HCT116 (cell line): Measurements from ENCODE around the gene KYNU. TPM values are rescaled to one million over a fixed set of nuclear protein-coding genes. Genes with fewer than 3 reads are reported as not detected.

Source experiments
- ATAC-seq: fragments of 200-7000 bp; cut with Tn5 transposase; 2 replicates; pipeline ENCODE4 v1.9.1; 2020; ENCODE audit warnings: mild to moderate bottlenecking, moderate library complexity
- BruUV-seq: library from RNA; stranded (reverse); fragments of 400-500 nt; replicated peaks from 2 replicates; lab custom pipeline; 2021; lab: Mats Ljungman, UMichigan
- CTCF ChIA-PET: fragments of 300-600 bp; sonication (Branson Sonifier 250); formaldehyde crosslinking; loops from one replicate; lab custom pipeline; 2021; ENCODE audit warnings: antibody characterized with exemption; lab: Charles Lee
- POLR2A ChIA-PET: fragments of 300-600, 350-600 bp; sonication (Branson Sonifier 250); formaldehyde crosslinking; loops from one replicate; lab custom pipeline; 2021; ENCODE audit warnings: antibody characterized with exemption; lab: Charles Lee
- RAD21 ChIA-PET, 2 experiments: fragments of 300-600 bp; sonication (Branson Sonifier 250); formaldehyde crosslinking; loops; one replicate each; lab custom pipeline; 2023; ENCODE audit warnings: low total read pairs in 2 of 2; ENCODE audit not compliant: uncharacterized antibody in 2 of 2, unreplicated experiment in 2 of 2, low non-redundant PET in 1 of 2; lab: Charles Lee
- DNase-seq: peaks from one replicate; pipeline ENCODE4 v3.0.0-alpha.2; 2010; ENCODE audit warnings: low read depth, low spot score
- H2AFZ ChIP-seq: fragments of 200-600 bp; shearing (Covaris generic), sonication (generic); 2 replicates; pipeline ENCODE4 v1.6.1; 2017; ENCODE audit warnings: low read depth, mixed run types, mixed read lengths, antibody characterized with exemption, low read length; ENCODE audit not compliant: poor library complexity, severe bottlenecking
- H3K27ac ChIP-seq: 2 replicates; pipeline ENCODE4 v1.5.1; 2012; ENCODE audit warnings: low read depth, low read length
- H3K27me3 ChIP-seq: fragments of 200-600 bp; sonication (generic); 2 replicates; pipeline ENCODE4 v1.6.1; 2016; ENCODE audit warnings: mixed run types, low read length, mixed read lengths; ENCODE audit not compliant: insufficient read depth
- H3K36me3 ChIP-seq, 2 experiments: fragments of 200-500 bp in 1 of 2; fragments of 200-600 bp in 1 of 2; sonication (Bioruptor generic) in 1 of 2; sonication (generic) in 1 of 2; 2 replicates each; pipeline versions ENCODE4 v1.5.1 to v1.6.1; 2014 to 2016; ENCODE audit warnings: low read length in 2 of 2, inconsistent platforms in 1 of 2, mixed read lengths in 1 of 2, mixed run types in 1 of 2; ENCODE audit not compliant: insufficient read depth in 2 of 2, control insufficient read depth in 1 of 2
- H3K4me1 ChIP-seq, 2 experiments: fragments of 200-600 bp in 1 of 2; sonication (generic) in 1 of 2; 2 replicates each; pipeline versions ENCODE4 v1.5.1 to v1.6.1; 2012 to 2017; ENCODE audit warnings: low read length in 2 of 2, inconsistent platforms in 1 of 2, mild to moderate bottlenecking in 1 of 2, mixed read lengths in 1 of 2, mixed run types in 1 of 2, moderate library complexity in 1 of 2; ENCODE audit not compliant: insufficient read depth in 2 of 2, control insufficient read depth in 1 of 2
- H3K4me2 ChIP-seq: fragments of 200-600 bp; sonication (generic); 2 replicates; pipeline ENCODE4 v1.6.1; 2017; ENCODE audit warnings: mixed run types, low read length, mixed read lengths
- H3K4me3 ChIP-seq, 2 experiments: fragments of 200-600 bp in 1 of 2; sonication (generic) in 1 of 2; replicated peaks in 1 of 2; 2 replicates each; pipeline ENCODE4 v1.5.1; 2011 to 2016; ENCODE audit warnings: low read length in 2 of 2, control low read depth in 1 of 2, low read depth in 1 of 2, mild to moderate bottlenecking in 1 of 2, mixed read lengths in 1 of 2, mixed run types in 1 of 2
- H3K79me2 ChIP-seq: fragments of 200-600 bp; sonication (generic); 2 replicates; pipeline ENCODE4 v1.6.1; 2017; ENCODE audit warnings: mild to moderate bottlenecking, mixed run types, low read length, moderate library complexity, mixed read lengths; ENCODE audit not compliant: insufficient read depth
- H3K9ac ChIP-seq: fragments of 200-600 bp; sonication (generic); 2 replicates; pipeline ENCODE4 v1.6.1; 2016; ENCODE audit warnings: low read length, mixed read lengths
- H3K9me2 ChIP-seq: fragments of 200-600 bp; sonication (generic), shearing (Covaris generic); 2 replicates; pipeline ENCODE4 v1.6.1; 2017; ENCODE audit warnings: mixed run types, mild to moderate bottlenecking, moderate library complexity; ENCODE audit not compliant: insufficient read depth
- H3K9me3 ChIP-seq, 2 experiments: fragments of 200-500 bp in 1 of 2; fragments of 200-600 bp in 1 of 2; sonication (Bioruptor generic) in 1 of 2; sonication (generic) in 1 of 2; 2 replicates each; pipeline ENCODE4 v1.6.1; 2014 to 2017; ENCODE audit warnings: low read length in 2 of 2, mixed read lengths in 2 of 2, inconsistent platforms in 1 of 2, low read depth in 1 of 2, mild to moderate bottlenecking in 1 of 2, mixed run types in 1 of 2, moderate library complexity in 1 of 2; ENCODE audit not compliant: control insufficient read depth in 1 of 2, insufficient read depth in 1 of 2
- H4K20me1 ChIP-seq: fragments of 200-600 bp; sonication (generic), shearing (Covaris generic); 2 replicates; pipeline ENCODE4 v1.6.1; 2017; ENCODE audit warnings: mixed run types, mild to moderate bottlenecking, moderate library complexity; ENCODE audit not compliant: insufficient read depth
- CBX3 ChIP-seq: IDR thresholded peaks from 2 replicates; pipeline ENCODE4 v1.6.1; 2012; ENCODE audit warnings: low read depth
- CEBPB ChIP-seq: IDR thresholded peaks from 2 replicates; pipeline ENCODE4 v1.6.1; 2012; ENCODE audit warnings: low read depth
- EGR1 ChIP-seq: IDR thresholded peaks from 2 replicates; pipeline ENCODE4 v1.6.1; 2012; ENCODE audit warnings: low read depth
- EZH2phosphoT487 ChIP-seq: fragments of 200-600 bp; IDR thresholded peaks from 2 replicates; pipeline ENCODE4 v1.6.1; 2018; ENCODE audit warnings: antibody characterized with exemption, borderline replicate concordance
- FOSL1 ChIP-seq: IDR thresholded peaks from 2 replicates; pipeline ENCODE4 v1.6.1; 2012; ENCODE audit warnings: low read depth
- JUND ChIP-seq: IDR thresholded peaks from 2 replicates; pipeline ENCODE4 v1.6.1; 2012
- MAX ChIP-seq: IDR thresholded peaks from 2 replicates; pipeline ENCODE4 v1.6.1; 2012
- POLR2A ChIP-seq: IDR thresholded peaks from 2 replicates; pipeline ENCODE4 v1.7.0; 2011; ENCODE audit warnings: borderline replicate concordance; ENCODE audit not compliant: insufficient read depth, insufficient read length; ENCODE audit errors: extremely low read depth
- POLR2AphosphoS5 ChIP-seq: IDR thresholded peaks from 2 replicates; pipeline ENCODE4 v1.6.1; 2011; ENCODE audit warnings: mild to moderate bottlenecking, low read depth, low read length, moderate library complexity
- SP1 ChIP-seq: IDR thresholded peaks from 2 replicates; pipeline ENCODE4 v1.6.1; 2012; ENCODE audit warnings: low read depth
- SRF ChIP-seq: IDR thresholded peaks from 2 replicates; pipeline ENCODE4 v1.6.1; 2012; ENCODE audit warnings: low read depth
- YY1 ChIP-seq: IDR thresholded peaks from 2 replicates; pipeline ENCODE4 v1.6.1; 2011; ENCODE audit warnings: low read length, low read depth, moderate library complexity, mild to moderate bottlenecking; ENCODE audit not compliant: insufficient replicate concordance; ENCODE audit errors: extremely low read depth
- ZBTB33 ChIP-seq: IDR thresholded peaks from 2 replicates; pipeline ENCODE4 v1.6.1; 2011; ENCODE audit warnings: mild to moderate bottlenecking, low read length, moderate library complexity; ENCODE audit not compliant: insufficient replicate concordance; ENCODE audit errors: extremely low read depth
- ZFX ChIP-seq: fragments of 450-650 bp; IDR thresholded peaks from 2 replicates; pipeline ENCODE4 v1.6.1; 2017
- ZNF274 ChIP-seq: fragments of 200-500 bp; sonication (Bioruptor generic); IDR thresholded peaks from 2 replicates; pipeline ENCODE4 v1.6.1; 2014; ENCODE audit warnings: mild to moderate bottlenecking, low read depth, low read length, inconsistent platforms
- intact Hi-C: fragments of 100-400 bp; cut with micrococcal nuclease; formaldehyde crosslinking; loops from 2 replicates; pipeline ENCODE4 v1.10.0; 2022
- total RNA-seq: library from RNA; stranded (reverse); gene quantifications from one replicate; pipeline ENCODE4 v1.2.1, GENCODE V29; 2021; ENCODE audit not compliant: unreplicated experiment

KYNU gene
- total RNA-seq, 1 experiment from 2014 or later: 0.22 TPM

GRCh38 chr2:143000599-143000998 lies 123.1 kb downstream of the KYNU start:
- no peak overlapping the region for H2AFZ ChIP-seq
- H4K20me1 ChIP-seq: no peaks in the 10 kb centered on the region
- CTCF ChIA-PET: no interaction called here
- no peak overlapping the region for H3K4me3 ChIP-seq
- TF ChIP-seq JUND (no peak), CEBPB (no peak), EGR1 (no peak), SRF (no peak), ZNF274 (no peak), MAX (no peak), ZBTB33 (no peak)
- H3K9me2 ChIP-seq: no peaks in the 10 kb centered on the region
- DNase-seq: no peak
- no peaks in the 10 kb centered on the region for H3K4me1 ChIP-seq
- H3K4me2 ChIP-seq: no peak overlapping the region
- H3K79me2 ChIP-seq: no peaks in the 10 kb centered on the region
- no peak overlapping the region for H3K9ac ChIP-seq
- POLR2A ChIA-PET: no interaction called here
- H3K9me3 ChIP-seq: no peaks in the 10 kb centered on the region
- no peaks in the 10 kb centered on the region for H3K36me3 ChIP-seq
- BruUV-seq: no TSS peak
- H3K27me3 ChIP-seq: no peaks in the 10 kb centered on the region
- intact Hi-C loops: no loop called here
- H3K27ac ChIP-seq: no peak overlapping the region
- no peak for ATAC-seq
- RAD21 ChIA-PET: no interaction called here

- no peak overlapping the region for H2AFZ ChIP-seq
- ATAC-seq (no peak), DNase-seq (no peak)
- no peaks in the 10 kb centered on the region for H3K36me3 ChIP-seq
- intact Hi-C loops: no loop called here
- no TSS peak for BruUV-seq
- H3K4me3 ChIP-seq: no peak overlapping the region
- RAD21 ChIA-PET: no interaction called here
- CTCF ChIA-PET: no interaction called here
- no peaks in the 10 kb centered on the region for H3K79me2 ChIP-seq
- H3K27me3 ChIP-seq: no peaks in the 10 kb centered on the region
- POLR2A ChIA-PET: no interaction called here
- no peaks in the 10 kb centered on the region for H3K9me2 ChIP-seq
- no peak overlapping the region for H3K4me2 ChIP-seq
- no peak overlapping the region for H3K27ac ChIP-seq
- no peaks in the 10 kb centered on the region for H3K9me3 ChIP-seq
- H3K9ac ChIP-seq: no peak overlapping the region
- H3K4me1 ChIP-seq: no peaks in the 10 kb centered on the region
- TF ChIP-seq POLR2AphosphoS5 (no peak), EZH2phosphoT487 (no peak), MAX (no peak), JUND (no peak), POLR2A (no peak), CBX3 (no peak), CEBPB (no peak), ZNF274 (no peak), ZFX (no peak), YY1 (no peak), SP1 (no peak), FOSL1 (no peak)
- TF ChIP-seq, all 23 proteins: peak for 0
- no peaks in the 10 kb centered on the region for H4K20me1 ChIP-seq
Observed at GRCh38 chr2:143001501-143001900, 124.0 kb downstream of the KYNU start.
